HEK293 (cell line): ENCODE results near the gene ANKRD13A.

Source experiments
- HIC1 ChIP-seq: fragments of 450-650 bp; formaldehyde crosslinking; IDR thresholded peaks from 2 replicates; pipeline ENCODE4 v1.5.1; 2016; ENCODE audit warnings: missing biosample characterization, missing genetic modification characterization
- PATZ1 ChIP-seq: fragments of 450-650 bp; formaldehyde crosslinking; IDR thresholded peaks from 2 replicates; pipeline ENCODE4 v1.5.1; 2016; ENCODE audit warnings: missing biosample characterization, missing genetic modification characterization
- PRDM6 ChIP-seq: fragments of 450-650 bp; formaldehyde crosslinking; IDR thresholded peaks from 2 replicates; pipeline ENCODE4 v1.5.1; 2017; ENCODE audit warnings: missing biosample characterization, missing genetic modification characterization
- SP2 ChIP-seq: fragments of 450-650 bp; formaldehyde crosslinking; IDR thresholded peaks from 2 replicates; pipeline ENCODE4 v1.5.1; 2016; ENCODE audit warnings: missing biosample characterization, missing genetic modification characterization
- TCF7L2 ChIP-seq: IDR thresholded peaks from 2 replicates; pipeline ENCODE4 v1.6.1; 2011; ENCODE audit warnings: low read depth, mild to moderate bottlenecking, inconsistent platforms, low read length, moderate library complexity, borderline replicate concordance
- ZBTB1 ChIP-seq: fragments of 450-650 bp; formaldehyde crosslinking; IDR thresholded peaks from 2 replicates; pipeline ENCODE4 v1.5.1; 2016; ENCODE audit warnings: missing biosample characterization, missing genetic modification characterization
- ZBTB26 ChIP-seq: fragments of 450-650 bp; formaldehyde crosslinking; optimal IDR thresholded peaks from 2 replicates; pipeline ENCODE3; 2016; ENCODE audit warnings: missing biosample characterization, mild to moderate bottlenecking, missing genetic modification characterization
- ZEB2 ChIP-seq: fragments of 450-650 bp; formaldehyde crosslinking; IDR thresholded peaks from 2 replicates; pipeline ENCODE4 v1.5.1; 2016; ENCODE audit warnings: missing biosample characterization, missing genetic modification characterization
- ZFP3 ChIP-seq: fragments of 450-650 bp; formaldehyde crosslinking; IDR thresholded peaks from 2 replicates; pipeline ENCODE4 v1.5.1; 2016; ENCODE audit warnings: low read depth, missing biosample characterization, missing genetic modification characterization
- ZNF10 ChIP-seq: fragments of 450-650 bp; formaldehyde crosslinking; IDR thresholded peaks from 2 replicates; pipeline ENCODE4 v1.5.1; 2017; ENCODE audit warnings: missing biosample characterization, missing genetic modification characterization
- ZNF133 ChIP-seq: fragments of 450-650 bp; formaldehyde crosslinking; IDR thresholded peaks from 2 replicates; pipeline ENCODE4 v1.5.1; 2016; ENCODE audit warnings: missing biosample characterization, missing genetic modification characterization
- ZNF140 ChIP-seq: fragments of 450-650 bp; formaldehyde crosslinking; IDR thresholded peaks from 2 replicates; pipeline ENCODE4 v1.5.1; 2016; ENCODE audit warnings: missing biosample characterization, missing genetic modification characterization
- ZNF157 ChIP-seq: fragments of 450-650 bp; formaldehyde crosslinking; IDR thresholded peaks from 2 replicates; pipeline ENCODE4 v1.5.1; 2016; ENCODE audit warnings: missing biosample characterization, missing genetic modification characterization
- ZNF202 ChIP-seq: fragments of 450-650 bp; formaldehyde crosslinking; IDR thresholded peaks from 2 replicates; pipeline ENCODE4 v1.5.1; 2016; ENCODE audit warnings: missing biosample characterization, missing genetic modification characterization, borderline replicate concordance
- ZNF248 ChIP-seq: fragments of 450-650 bp; formaldehyde crosslinking; IDR thresholded peaks from 2 replicates; pipeline ENCODE4 v1.5.1; 2017; ENCODE audit warnings: missing biosample characterization, missing genetic modification characterization
- ZNF324 ChIP-seq: fragments of 450-650 bp; formaldehyde crosslinking; IDR thresholded peaks from 2 replicates; pipeline ENCODE4 v1.5.1; 2016; ENCODE audit warnings: missing biosample characterization, missing genetic modification characterization
- ZNF37A ChIP-seq: fragments of 450-650 bp; IDR thresholded peaks from 2 replicates; pipeline ENCODE4 v1.5.1; 2018; ENCODE audit warnings: missing biosample characterization, missing genetic modification characterization
- ZNF449 ChIP-seq: fragments of 450-650 bp; formaldehyde crosslinking; IDR thresholded peaks from 2 replicates; pipeline ENCODE4 v1.5.1; 2017; ENCODE audit warnings: missing biosample characterization, mild to moderate bottlenecking, missing genetic modification characterization, moderate library complexity
- ZNF473 ChIP-seq: fragments of 450-650 bp; formaldehyde crosslinking; IDR thresholded peaks from 2 replicates; pipeline ENCODE4 v1.5.1; 2017; ENCODE audit warnings: missing biosample characterization, missing genetic modification characterization
- ZNF514 ChIP-seq: fragments of 450-650 bp; formaldehyde crosslinking; IDR thresholded peaks from 2 replicates; pipeline ENCODE4 v1.5.1; 2016; ENCODE audit warnings: missing biosample characterization, missing genetic modification characterization
- ZNF530 ChIP-seq: fragments of 450-650 bp; formaldehyde crosslinking; IDR thresholded peaks from 2 replicates; pipeline ENCODE4 v1.5.1; 2016; ENCODE audit warnings: low read depth, missing biosample characterization, missing genetic modification characterization
- ZNF664 ChIP-seq: fragments of 450-650 bp; formaldehyde crosslinking; IDR thresholded peaks from 2 replicates; pipeline ENCODE4 v1.5.1; 2016; ENCODE audit warnings: missing biosample characterization, missing genetic modification characterization
- ZNF768 ChIP-seq: fragments of 450-650 bp; formaldehyde crosslinking; IDR thresholded peaks from 2 replicates; pipeline ENCODE4 v1.5.1; 2018; ENCODE audit warnings: missing biosample characterization, mild to moderate bottlenecking, missing genetic modification characterization
- ZNF837 ChIP-seq: fragments of 450-650 bp; formaldehyde crosslinking; IDR thresholded peaks from 2 replicates; pipeline ENCODE4 v1.5.1; 2016; ENCODE audit warnings: missing biosample characterization, missing genetic modification characterization
- ZSCAN23 ChIP-seq: fragments of 450-650 bp; formaldehyde crosslinking; IDR thresholded peaks from 2 replicates; pipeline ENCODE4 v1.5.1; 2016; ENCODE audit warnings: missing biosample characterization, missing genetic modification characterization
- TF ChIP-seq, protein P1 (sequence below): fragments of 450-650 bp; formaldehyde crosslinking; IDR thresholded peaks from 2 replicates; pipeline ENCODE4 v1.5.1; 2017; ENCODE audit warnings: missing biosample characterization, missing genetic modification characterization
- TF ChIP-seq, protein P2 (sequence below): fragments of 450-650 bp; formaldehyde crosslinking; IDR thresholded peaks from 2 replicates; pipeline ENCODE4 v1.5.1; 2016; ENCODE audit warnings: missing biosample characterization, missing genetic modification characterization

Gene ANKRD13A

DNA sequence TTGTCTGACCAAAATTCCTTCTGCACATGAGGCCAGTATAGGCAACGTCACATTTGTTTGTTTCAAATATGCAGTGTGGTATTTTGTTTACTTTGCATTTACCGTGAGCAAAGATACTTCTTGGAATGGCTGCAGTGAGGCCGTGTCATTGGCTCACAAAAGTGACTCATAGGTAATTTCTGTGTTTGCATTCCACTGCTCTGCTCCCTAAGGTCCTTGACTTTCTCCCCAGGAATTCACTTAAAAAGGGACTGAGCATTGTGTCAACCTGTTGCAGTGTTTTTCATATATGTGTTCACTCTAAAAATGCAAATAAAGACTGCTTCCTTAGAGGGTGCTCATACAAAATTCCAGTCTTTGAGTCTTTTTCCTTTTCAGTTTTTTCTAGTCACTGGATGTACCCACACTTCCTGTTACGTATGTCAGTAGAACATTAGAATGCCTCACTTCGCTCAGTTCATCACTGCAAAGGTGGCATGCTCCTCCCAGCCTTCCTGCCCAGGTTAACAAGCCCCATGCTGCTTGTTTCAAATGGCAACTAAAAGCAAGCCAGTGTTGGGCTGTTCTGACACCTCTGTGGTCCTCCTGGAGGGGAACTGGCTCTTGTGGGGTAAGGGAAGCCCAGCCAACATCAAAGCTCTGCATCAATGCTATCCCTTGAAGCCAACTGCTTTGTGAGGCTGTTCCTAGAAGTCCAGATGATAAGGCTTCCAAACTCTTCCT, 40.0 kb downstream of the ANKRD13A start (continued):
- TF ChIP-seq ZNF449 (tag by site-specific recombination) (peak; percentile 89), ZNF133 (tag by site-specific recombination) (no peak), ZNF514 (tag by site-specific recombination) (no peak), PATZ1 (tag by site-specific recombination) (no peak), TCF7L2 (no peak), SP2 (tag by site-specific recombination) (no peak), ZSCAN23 (tag by site-specific recombination) (no peak), ZFP3 (no peak), ZNF37A (tag by site-specific recombination) (no peak), ZNF140 (tag by site-specific recombination) (no peak), ZNF248 (no peak), ZEB2 (tag by site-specific recombination) (peak; percentile 40; the same call in 1 of the 2 replicates), HIC1 (no peak), ZNF664 (tag by site-specific recombination) (no peak), ZNF202 (tag by site-specific recombination) (no peak), ZNF10 (no peak), ZNF530 (tag by site-specific recombination) (no peak), ZNF157 (no peak), ZNF768 (no peak), ZBTB26 (no peak), ZNF473 (no peak), PRDM6 (peak; percentile 34; the same call in 1 of the 2 replicates), ZNF837 (no peak), ZNF324 (no peak), ZBTB1 (tag by site-specific recombination) (no peak)
- TF ChIP-seq, protein P1, sequence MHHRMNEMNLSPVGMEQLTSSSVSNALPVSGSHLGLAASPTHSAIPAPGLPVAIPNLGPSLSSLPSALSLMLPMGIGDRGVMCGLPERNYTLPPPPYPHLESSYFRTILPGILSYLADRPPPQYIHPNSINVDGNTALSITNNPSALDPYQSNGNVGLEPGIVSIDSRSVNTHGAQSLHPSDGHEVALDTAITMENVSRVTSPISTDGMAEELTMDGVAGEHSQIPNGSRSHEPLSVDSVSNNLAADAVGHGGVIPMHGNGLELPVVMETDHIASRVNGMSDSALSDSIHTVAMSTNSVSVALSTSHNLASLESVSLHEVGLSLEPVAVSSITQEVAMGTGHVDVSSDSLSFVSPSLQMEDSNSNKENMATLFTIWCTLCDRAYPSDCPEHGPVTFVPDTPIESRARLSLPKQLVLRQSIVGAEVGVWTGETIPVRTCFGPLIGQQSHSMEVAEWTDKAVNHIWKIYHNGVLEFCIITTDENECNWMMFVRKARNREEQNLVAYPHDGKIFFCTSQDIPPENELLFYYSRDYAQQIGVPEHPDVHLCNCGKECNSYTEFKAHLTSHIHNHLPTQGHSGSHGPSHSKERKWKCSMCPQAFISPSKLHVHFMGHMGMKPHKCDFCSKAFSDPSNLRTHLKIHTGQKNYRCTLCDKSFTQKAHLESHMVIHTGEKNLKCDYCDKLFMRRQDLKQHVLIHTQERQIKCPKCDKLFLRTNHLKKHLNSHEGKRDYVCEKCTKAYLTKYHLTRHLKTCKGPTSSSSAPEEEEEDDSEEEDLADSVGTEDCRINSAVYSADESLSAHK (tag by site-specific recombination): no peak
- TF ChIP-seq, protein P2, sequence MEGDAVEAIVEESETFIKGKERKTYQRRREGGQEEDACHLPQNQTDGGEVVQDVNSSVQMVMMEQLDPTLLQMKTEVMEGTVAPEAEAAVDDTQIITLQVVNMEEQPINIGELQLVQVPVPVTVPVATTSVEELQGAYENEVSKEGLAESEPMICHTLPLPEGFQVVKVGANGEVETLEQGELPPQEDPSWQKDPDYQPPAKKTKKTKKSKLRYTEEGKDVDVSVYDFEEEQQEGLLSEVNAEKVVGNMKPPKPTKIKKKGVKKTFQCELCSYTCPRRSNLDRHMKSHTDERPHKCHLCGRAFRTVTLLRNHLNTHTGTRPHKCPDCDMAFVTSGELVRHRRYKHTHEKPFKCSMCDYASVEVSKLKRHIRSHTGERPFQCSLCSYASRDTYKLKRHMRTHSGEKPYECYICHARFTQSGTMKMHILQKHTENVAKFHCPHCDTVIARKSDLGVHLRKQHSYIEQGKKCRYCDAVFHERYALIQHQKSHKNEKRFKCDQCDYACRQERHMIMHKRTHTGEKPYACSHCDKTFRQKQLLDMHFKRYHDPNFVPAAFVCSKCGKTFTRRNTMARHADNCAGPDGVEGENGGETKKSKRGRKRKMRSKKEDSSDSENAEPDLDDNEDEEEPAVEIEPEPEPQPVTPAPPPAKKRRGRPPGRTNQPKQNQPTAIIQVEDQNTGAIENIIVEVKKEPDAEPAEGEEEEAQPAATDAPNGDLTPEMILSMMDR: no peak
